ENCODE data around the gene AKIRIN1. TPM values are rescaled to one million over a fixed set of nuclear protein-coding genes. Genes with fewer than 3 reads are reported as not detected.

Gene AKIRIN1, protein sequence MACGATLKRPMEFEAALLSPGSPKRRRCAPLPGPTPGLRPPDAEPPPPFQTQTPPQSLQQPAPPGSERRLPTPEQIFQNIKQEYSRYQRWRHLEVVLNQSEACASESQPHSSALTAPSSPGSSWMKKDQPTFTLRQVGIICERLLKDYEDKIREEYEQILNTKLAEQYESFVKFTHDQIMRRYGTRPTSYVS
- total RNA-seq, result 10 to 100 TPM; 74.9 to 78.4 TPM

DNA sequence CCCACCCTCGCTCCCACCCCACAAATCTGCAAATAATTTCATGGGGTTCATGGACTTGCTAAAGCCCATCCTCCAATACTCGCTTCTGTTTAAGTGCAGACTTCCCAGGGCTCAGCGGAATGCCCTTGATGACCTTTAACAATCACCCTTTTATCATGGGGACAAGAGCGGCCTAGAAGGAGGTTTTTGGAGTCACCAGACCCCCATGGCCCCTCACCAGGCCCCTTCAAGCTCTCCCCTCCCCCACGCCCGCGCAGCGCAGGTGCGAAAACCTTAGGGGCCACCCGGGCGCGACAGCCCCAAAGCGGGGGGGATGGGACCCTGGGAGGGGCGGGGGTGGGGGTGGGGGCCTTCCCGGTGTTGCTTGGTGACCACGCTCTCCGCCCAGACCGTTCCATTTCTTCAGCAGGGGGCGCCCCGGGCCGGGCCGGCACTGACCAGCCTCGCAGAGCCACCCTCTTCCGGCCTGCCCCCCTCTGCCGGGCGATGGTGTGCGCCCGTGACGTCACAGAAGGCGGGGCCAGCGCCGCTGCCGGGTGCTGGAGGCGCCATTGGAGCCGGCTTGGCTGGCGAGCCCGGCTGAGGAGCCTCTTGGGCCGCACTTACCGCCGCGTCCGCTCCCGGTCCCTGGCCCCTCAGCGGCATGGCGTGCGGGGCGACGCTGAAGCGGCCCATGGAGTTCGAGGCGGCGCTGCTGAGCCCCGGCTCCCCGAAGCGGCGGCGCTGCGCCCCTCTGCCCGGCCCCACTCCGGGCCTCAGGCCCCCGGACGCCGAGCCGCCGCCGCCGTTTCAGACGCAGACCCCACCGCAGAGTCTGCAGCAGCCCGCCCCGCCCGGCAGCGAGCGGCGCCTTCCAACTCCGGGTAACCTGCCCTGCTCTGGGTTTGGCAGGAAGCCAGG is at the start of gene AKIRIN1:
Gene AKIRIN1, plus strand, starts transcription at position 539 of the 900 bp plus-strand sequence. Its CDS starts 105 bp downstream, at position 644.

DNA sequence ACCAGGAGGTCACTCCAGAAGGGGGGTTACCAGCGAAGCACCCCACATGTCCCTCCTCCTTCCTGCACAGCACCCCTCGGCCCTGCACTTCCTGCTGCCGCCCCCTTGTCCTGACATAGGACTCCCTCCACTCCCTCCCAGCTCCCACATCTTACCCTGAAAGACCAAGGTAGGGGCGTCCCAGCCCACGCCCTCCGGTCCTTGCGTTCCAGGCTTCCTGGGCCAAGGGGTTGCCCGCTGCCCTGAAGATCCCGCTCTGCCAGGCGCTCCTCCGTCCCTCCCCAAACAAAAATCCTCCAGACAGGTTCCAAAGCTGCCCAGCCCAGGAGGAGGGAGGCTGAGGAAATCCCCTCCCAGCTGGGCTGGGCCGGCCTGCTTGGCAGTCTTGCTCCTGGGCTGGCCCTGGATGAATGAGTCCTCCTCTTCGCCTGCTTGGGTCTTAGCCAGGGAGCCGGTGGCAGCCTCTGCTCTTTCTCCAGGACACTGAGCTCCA is 49.5 kb upstream of the AKIRIN1 start, which contains the start of gene RHBDL2:
Gene RHBDL2, minus strand, starts transcription at position 304 of the 493 bp plus-strand sequence. CDS start 22,618 bp downstream, outside the sequence.

DNA sequence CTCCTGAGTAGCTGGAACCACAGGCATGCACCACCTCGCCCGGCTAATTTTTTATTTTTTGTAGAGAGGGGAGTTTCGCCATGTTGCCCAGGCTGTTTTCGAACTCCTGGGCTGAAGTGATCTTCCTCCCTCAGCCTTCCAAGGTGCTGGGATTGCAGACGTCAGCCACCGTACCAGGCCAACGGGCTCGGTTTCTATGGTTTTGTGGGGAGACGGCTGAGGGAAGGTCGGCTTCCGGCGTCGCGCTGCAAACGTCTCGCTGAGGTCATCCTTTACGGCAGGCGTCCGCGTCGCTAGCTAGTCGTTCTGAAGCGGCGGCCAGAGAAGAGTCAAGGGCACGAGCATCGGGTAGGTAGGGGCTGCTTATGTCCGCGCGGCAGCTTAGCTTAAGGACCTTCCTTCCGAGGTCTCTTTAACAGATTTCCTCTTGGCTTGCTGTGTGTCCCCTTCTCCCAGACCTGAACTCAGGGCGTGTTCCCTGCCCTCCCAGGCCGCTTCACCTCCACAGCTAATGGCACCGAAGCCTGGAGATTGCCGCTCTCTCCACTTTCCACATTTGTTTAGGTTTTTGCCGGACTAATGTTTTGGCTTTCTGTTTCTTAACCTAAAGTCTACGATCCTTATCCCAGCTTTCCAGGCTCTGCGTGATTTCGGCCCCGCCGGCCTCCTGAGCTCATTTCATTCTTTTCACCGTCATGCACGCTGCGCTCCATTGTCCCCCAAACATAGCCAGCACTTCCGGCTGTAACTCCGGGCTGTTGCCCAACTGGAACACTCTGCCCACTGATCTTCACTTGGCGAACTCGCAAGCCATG is 35.2 kb downstream of the AKIRIN1 start, which contains the start of gene NDUFS5:
Gene NDUFS5, plus strand, starts transcription at position 300 of the 815 bp plus-strand sequence. CDS start 2,375 bp downstream, outside the sequence.

Other genes with a start within 250 kb of the AKIRIN1 start
- 10 to 100 TPM; 24.3 to 24.4 TPM for gene RRAGC, start 131.5 kb upstream of the AKIRIN1 start, total RNA-seq
- gene MYCBP, start 117.9 kb upstream of the AKIRIN1 start, total RNA-seq, result 10 to 100 TPM; 48.7 to 52.3 TPM
- gene GJA9, start 109.7 kb upstream of the AKIRIN1 start, total RNA-seq, result not detected
- gene RHBDL2, start 49.4 kb upstream of the AKIRIN1 start, total RNA-seq, result not detected
- gene NDUFS5, start 35.1 kb downstream of the AKIRIN1 start, total RNA-seq, result 100 to 1,000 TPM; 149 to 152 TPM
- gene MACF1, start 213.4 kb downstream of the AKIRIN1 start, total RNA-seq, result 100 to 1,000 TPM; 399 to 406 TPM

All from activated naive CD4-positive, alpha-beta T cell treated with anti-CD3 and anti-CD28 coated beads, Interleukin-2, amount 10 ng/mL, durations not matched to agents 5 hours and 36 hours (primary cell).